ENCODE measurements around the gene ENDOU.

The ENDOU gene

GRCh38 chr12:47745485-47746041 is 20.3 kb upstream of the ENDOU start:
- Histone ChIP-seq H3K4me2 (ENCODE audit: insufficient read depth, low read length, poor library complexity, severe bottlenecking) (no peak overlapping the region), H3K18ac (ENCODE audit: low read length) (peak overlapping the region; percentile 67), H2BK15ac (ENCODE audit: low read length) (peak overlapping the region; percentile 25), H3K4me3 (ENCODE audit: low read length in 2 of 2) (no peak overlapping the region), H2AK5ac (ENCODE audit: low read depth, low read length) (no peak overlapping the region), H2BK120ac (ENCODE audit: low read depth, low read length) (no peak overlapping the region), H2BK5ac (ENCODE audit: low read length) (no peak overlapping the region), H3K79me1 (ENCODE audit: low read depth, low read length) (no peaks in the 10 kb centered on the region), H3K14ac (ENCODE audit: low read length) (no peak overlapping the region), H3K27me3 (ENCODE audit: control insufficient read depth in 3 of 3, insufficient read depth in 3 of 3, low read depth in 1 of 3, low read length in 3 of 3) (no peaks in the 10 kb centered on the region), H2BK12ac (ENCODE audit: low read length) (no peak overlapping the region), H3K4ac (ENCODE audit: low read length) (no peak overlapping the region), H3K9me3 (replicated peaks in 1 of 2; ENCODE audit: control insufficient read depth in 2 of 2, insufficient read depth in 1 of 2, low read depth in 1 of 2, low read length in 2 of 2) (no peaks in the 10 kb centered on the region), H3K4me1 (ENCODE audit: control insufficient read depth in 2 of 2, insufficient read depth in 1 of 2, low read depth in 1 of 2, low read length in 2 of 2) (peaks cover 0 to 17% of the 10 kb centered on the region in 2 donors), H3K27ac (replicated peaks; ENCODE audit: low read length) (no peak overlapping the region), H2AFZ (ENCODE audit: low read length) (peak overlapping the region; percentile 25), H4K8ac (ENCODE audit: low read depth, low read length) (no peak overlapping the region), H4K91ac (ENCODE audit: low read depth, low read length, poor library complexity) (no peak overlapping the region), H3K9ac (ENCODE audit: low read depth, low read length, poor library complexity) (no peak overlapping the region), H3K36me3 (replicated peaks in 1 of 2; ENCODE audit: control insufficient read depth in 2 of 2, insufficient read depth in 2 of 2, low read length in 2 of 2) (no peaks in the 10 kb centered on the region), H3K23ac (ENCODE audit: low read depth, low read length, poor library complexity) (no peak overlapping the region)
- WGBS, 2 donors (ENCODE audit: extremely low coverage in 2 of 2, insufficient read length in 2 of 2, insufficient replicate concordance in 1 of 2) = no CpG with 5 or more reads among the region's 16 CpGs
- no peak for DNase-seq (ENCODE audit: low spot score)

DNA sequence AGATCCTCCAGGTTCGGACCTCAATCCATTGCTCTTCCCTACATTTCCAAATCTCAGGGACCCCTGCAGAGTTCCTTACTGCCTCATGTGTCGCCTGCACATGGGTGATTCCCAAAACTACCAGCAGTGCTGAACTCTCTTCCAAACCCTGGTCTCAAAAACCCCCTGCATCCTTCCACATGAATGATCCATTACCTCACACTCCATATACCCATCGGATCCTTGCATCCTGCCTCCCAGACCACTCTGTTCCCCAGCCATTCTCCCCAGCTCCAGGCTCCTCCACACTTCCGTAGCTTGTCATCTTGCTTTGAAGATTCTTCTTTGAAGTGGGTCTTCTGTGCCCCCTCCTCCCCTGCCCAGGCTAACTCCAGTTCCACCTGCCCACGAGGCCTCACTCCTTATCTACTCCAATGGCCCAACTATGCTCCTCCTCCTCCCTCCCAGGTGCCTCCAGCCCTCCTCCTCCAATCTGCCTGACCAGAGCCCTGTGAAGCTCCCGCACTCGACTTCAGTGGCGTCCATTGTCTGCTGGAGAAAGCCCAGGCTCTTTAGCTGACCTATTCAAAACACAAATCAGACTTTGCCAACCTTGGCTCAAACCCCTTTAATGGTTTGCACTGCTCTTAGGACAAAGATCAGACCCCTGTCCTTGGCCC is 19.6 kb upstream of the ENDOU start:
- no peak overlapping the region for H2BK12ac ChIP-seq (ENCODE audit: low read length)
- peak overlapping the region; percentile 67 for H3K18ac ChIP-seq (ENCODE audit: low read length)
- H3K27me3 ChIP-seq (ENCODE audit: control insufficient read depth in 3 of 3, insufficient read depth in 3 of 3, low read depth in 1 of 3, low read length in 3 of 3) = no peaks in the 10 kb centered on the region
- WGBS, 2 donors (ENCODE audit: extremely low coverage in 2 of 2, insufficient read length in 2 of 2, insufficient replicate concordance in 1 of 2) = no CpG with 5 or more reads among the region's 8 CpGs
- H2BK120ac ChIP-seq (ENCODE audit: low read depth, low read length) = no peak overlapping the region
- no peak overlapping the region for H3K23ac ChIP-seq (ENCODE audit: low read depth, low read length, poor library complexity)
- no peaks in the 10 kb centered on the region for H3K79me1 ChIP-seq (ENCODE audit: low read depth, low read length)
- DNase-seq (ENCODE audit: low spot score) = no peak
- no peak overlapping the region for H3K4me2 ChIP-seq (ENCODE audit: insufficient read depth, low read length, poor library complexity, severe bottlenecking)
- H2BK5ac ChIP-seq (ENCODE audit: low read length) = no peak overlapping the region
- H3K9ac ChIP-seq (ENCODE audit: low read depth, low read length, poor library complexity) = no peak overlapping the region
- peak overlapping the region; percentile 25 for H2AFZ ChIP-seq (ENCODE audit: low read length)
- H3K4me3 ChIP-seq (ENCODE audit: low read length in 2 of 2) = no peak overlapping the region
- peaks cover 1 to 17% of the 10 kb centered on the region in 2 donors for H3K4me1 ChIP-seq (ENCODE audit: control insufficient read depth in 2 of 2, insufficient read depth in 1 of 2, low read depth in 1 of 2, low read length in 2 of 2)
- H3K27ac ChIP-seq (replicated peaks; ENCODE audit: low read length) = no peak overlapping the region
- H4K8ac ChIP-seq (ENCODE audit: low read depth, low read length) = no peak overlapping the region
- H3K36me3 ChIP-seq (replicated peaks in 1 of 2; ENCODE audit: control insufficient read depth in 2 of 2, insufficient read depth in 2 of 2, low read length in 2 of 2) = no peaks in the 10 kb centered on the region
- H3K14ac ChIP-seq (ENCODE audit: low read length) = no peak overlapping the region
- H2AK5ac ChIP-seq (ENCODE audit: low read depth, low read length) = no peak overlapping the region
- no peak overlapping the region for H2BK15ac ChIP-seq (ENCODE audit: low read length)
- H4K91ac ChIP-seq (ENCODE audit: low read depth, low read length, poor library complexity) = no peak overlapping the region
- no peak overlapping the region for H3K4ac ChIP-seq (ENCODE audit: low read length)
- no peaks in the 10 kb centered on the region for H3K9me3 ChIP-seq (replicated peaks in 1 of 2; ENCODE audit: control insufficient read depth in 2 of 2, insufficient read depth in 1 of 2, low read depth in 1 of 2, low read length in 2 of 2)

DNA sequence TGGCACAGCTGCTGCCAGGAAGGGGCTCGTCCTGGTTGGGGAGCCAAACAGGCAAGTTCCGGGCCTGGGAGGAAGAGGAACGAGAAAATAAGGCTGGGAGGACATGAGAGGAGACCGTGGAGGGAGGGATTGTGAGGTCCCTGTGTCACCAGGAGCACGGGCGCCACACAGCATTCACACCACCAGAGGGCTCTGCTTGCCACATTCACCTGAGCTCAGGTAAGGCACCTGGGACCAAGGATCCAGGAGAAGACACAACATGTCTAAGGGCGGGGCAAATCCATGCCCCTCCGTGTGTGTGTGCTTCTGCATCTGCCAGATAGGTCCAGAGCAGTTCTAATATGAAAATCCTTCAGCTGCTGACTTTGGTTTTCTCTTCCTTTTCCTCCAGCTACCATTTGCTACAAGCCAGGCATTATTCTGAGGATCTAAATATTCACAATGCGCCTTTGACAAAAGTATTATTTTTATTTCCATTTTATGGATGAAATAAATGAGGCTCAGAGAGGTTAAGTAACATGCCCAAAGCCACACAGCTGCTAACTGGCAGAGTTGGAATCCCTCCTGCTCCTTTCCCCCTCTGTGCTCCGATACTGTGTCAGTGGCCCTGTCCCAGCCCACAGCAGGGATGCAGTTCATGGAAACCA is 18.8 kb upstream of the ENDOU start:
- H2AFZ ChIP-seq (ENCODE audit: low read length) = no peak overlapping the region
- no peak overlapping the region for H3K4me2 ChIP-seq (ENCODE audit: insufficient read depth, low read length, poor library complexity, severe bottlenecking)
- H3K18ac ChIP-seq (ENCODE audit: low read length) = peak overlapping the region; percentile 15
- peaks cover 1 to 17% of the 10 kb centered on the region in 2 donors for H3K4me1 ChIP-seq (ENCODE audit: control insufficient read depth in 2 of 2, insufficient read depth in 1 of 2, low read depth in 1 of 2, low read length in 2 of 2)
- no peak overlapping the region for H3K4me3 ChIP-seq (ENCODE audit: low read length in 2 of 2)
- H2BK12ac ChIP-seq (ENCODE audit: low read length) = no peak overlapping the region
- no peak overlapping the region for H3K9ac ChIP-seq (ENCODE audit: low read depth, low read length, poor library complexity)
- H3K9me3 ChIP-seq (replicated peaks in 1 of 2; ENCODE audit: control insufficient read depth in 2 of 2, insufficient read depth in 1 of 2, low read depth in 1 of 2, low read length in 2 of 2) = no peaks in the 10 kb centered on the region
- H3K4ac ChIP-seq (ENCODE audit: low read length) = no peak overlapping the region
- no peaks in the 10 kb centered on the region for H3K79me1 ChIP-seq (ENCODE audit: low read depth, low read length)
- no peak for DNase-seq (ENCODE audit: low spot score)
- peak overlapping the region; percentile 11 for H2AK5ac ChIP-seq (ENCODE audit: low read depth, low read length)
- H4K91ac ChIP-seq (ENCODE audit: low read depth, low read length, poor library complexity) = no peak overlapping the region
- no peaks in the 10 kb centered on the region for H3K27me3 ChIP-seq (ENCODE audit: control insufficient read depth in 3 of 3, insufficient read depth in 3 of 3, low read depth in 1 of 3, low read length in 3 of 3)
- no peak overlapping the region for H4K8ac ChIP-seq (ENCODE audit: low read depth, low read length)
- no peak overlapping the region for H3K27ac ChIP-seq (replicated peaks; ENCODE audit: low read length)
- no peak overlapping the region for H2BK5ac ChIP-seq (ENCODE audit: low read length)
- no peaks in the 10 kb centered on the region for H3K36me3 ChIP-seq (replicated peaks in 1 of 2; ENCODE audit: control insufficient read depth in 2 of 2, insufficient read depth in 2 of 2, low read length in 2 of 2)
- no peak overlapping the region for H2BK120ac ChIP-seq (ENCODE audit: low read depth, low read length)
- no peak overlapping the region for H2BK15ac ChIP-seq (ENCODE audit: low read length)
- no peak overlapping the region for H3K14ac ChIP-seq (ENCODE audit: low read length)
- WGBS, 2 donors (ENCODE audit: extremely low coverage in 2 of 2, insufficient read length in 2 of 2, insufficient replicate concordance in 1 of 2) = no CpG with 5 or more reads among the region's 10 CpGs
- H3K23ac ChIP-seq (ENCODE audit: low read depth, low read length, poor library complexity) = peak overlapping the region; percentile 59

DNA sequence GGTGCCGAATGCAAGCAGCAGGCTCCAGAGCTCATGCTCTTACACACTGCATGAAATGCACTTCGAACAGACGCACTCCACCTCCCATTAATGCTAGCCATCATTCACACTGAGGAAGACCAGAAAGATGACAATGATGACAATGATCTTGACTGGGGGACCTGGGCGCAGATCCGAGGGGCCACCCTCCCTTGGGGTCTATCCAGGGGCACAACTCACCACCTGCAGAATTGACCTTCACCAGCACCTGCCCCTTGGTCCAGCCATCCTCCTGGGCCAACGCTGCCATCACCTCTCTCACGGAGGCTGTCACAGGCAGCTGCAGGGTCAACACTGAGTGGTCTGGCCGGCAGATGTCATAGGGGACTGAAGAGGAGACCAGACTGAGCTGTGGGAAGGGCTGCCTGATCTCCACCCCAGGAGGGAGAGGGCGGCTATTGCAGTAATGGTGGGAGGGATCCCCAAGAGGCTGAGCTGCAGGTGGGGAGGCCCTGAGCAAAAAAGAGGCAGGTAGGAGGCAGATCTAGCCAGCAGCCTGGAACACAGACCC is 18.1 kb upstream of the ENDOU start:
- no peak for DNase-seq (ENCODE audit: low spot score)
- no peaks in the 10 kb centered on the region for H3K36me3 ChIP-seq (replicated peaks in 1 of 2; ENCODE audit: control insufficient read depth in 2 of 2, insufficient read depth in 2 of 2, low read length in 2 of 2)
- WGBS, 2 donors (ENCODE audit: extremely low coverage in 2 of 2, insufficient read length in 2 of 2, insufficient replicate concordance in 1 of 2) = no CpG with 5 or more reads among the region's 9 CpGs

More for the DNA sequence above, 18.1 kb upstream of the ENDOU start:
- Histone ChIP-seq H3K4me3 (ENCODE audit: low read length in 2 of 2) (no peak overlapping the region), H4K91ac (ENCODE audit: low read depth, low read length, poor library complexity) (no peak overlapping the region), H3K9ac (ENCODE audit: low read depth, low read length, poor library complexity) (no peak overlapping the region), H2AK5ac (ENCODE audit: low read depth, low read length) (no peak overlapping the region), H2AFZ (ENCODE audit: low read length) (no peak overlapping the region), H3K27me3 (ENCODE audit: control insufficient read depth in 3 of 3, insufficient read depth in 3 of 3, low read depth in 1 of 3, low read length in 3 of 3) (no peaks in the 10 kb centered on the region), H3K4me1 (ENCODE audit: control insufficient read depth in 2 of 2, insufficient read depth in 1 of 2, low read depth in 1 of 2, low read length in 2 of 2) (peaks cover 1 to 17% of the 10 kb centered on the region in 2 donors), H3K9me3 (replicated peaks in 1 of 2; ENCODE audit: control insufficient read depth in 2 of 2, insufficient read depth in 1 of 2, low read depth in 1 of 2, low read length in 2 of 2) (no peaks in the 10 kb centered on the region), H2BK12ac (ENCODE audit: low read length) (no peak overlapping the region), H3K18ac (ENCODE audit: low read length) (no peak overlapping the region), H3K23ac (ENCODE audit: low read depth, low read length, poor library complexity) (no peak overlapping the region), H2BK5ac (ENCODE audit: low read length) (no peak overlapping the region), H2BK15ac (ENCODE audit: low read length) (no peak overlapping the region), H3K4me2 (ENCODE audit: insufficient read depth, low read length, poor library complexity, severe bottlenecking) (no peak overlapping the region), H2BK120ac (ENCODE audit: low read depth, low read length) (no peak overlapping the region), H3K14ac (ENCODE audit: low read length) (peak overlapping the region; percentile 56), H3K79me1 (ENCODE audit: low read depth, low read length) (no peaks in the 10 kb centered on the region), H3K4ac (ENCODE audit: low read length) (no peak overlapping the region), H4K8ac (ENCODE audit: low read depth, low read length) (no peak overlapping the region), H3K27ac (replicated peaks; ENCODE audit: low read length) (no peak overlapping the region)
